Measurements from ENCODE around the gene TTC28. TPM values are rescaled to one million over a fixed set of nuclear protein-coding genes. Genes with fewer than 3 reads are reported as not detected.

Gene TTC28
- total and polyA plus RNA-seq, 2 donors = 15.9 to 81.9 TPM

GRCh38 chr22:27998511-27999410, 680.9 kb downstream of the TTC28 start:
- Histone ChIP-seq H3K4me3 (ENCODE audit: low read depth, low read length) (no peak overlapping the region), H3K27ac (ENCODE audit: low read depth) (no peak overlapping the region), H3K36me3 (ENCODE audit: insufficient read depth) (no peaks in the 10 kb centered on the region), H3K4me1 (ENCODE audit: insufficient read depth) (no peaks in the 10 kb centered on the region)
- 93% methylated on average over 40 of the region's 40 CpGs for WGBS
- DNase-seq (ENCODE audit: extremely low spot score) = no peak

- no peaks in the 10 kb centered on the region for H3K36me3 ChIP-seq (ENCODE audit: insufficient read depth)
- H3K4me1 ChIP-seq (ENCODE audit: insufficient read depth) = no peaks in the 10 kb centered on the region
- no peak overlapping the region for H3K27ac ChIP-seq (ENCODE audit: low read depth)
- H3K4me3 ChIP-seq (ENCODE audit: low read depth, low read length) = no peak overlapping the region
- 89% methylated on average over 4 of the region's 4 CpGs for WGBS
- DNase-seq (ENCODE audit: extremely low spot score) = no peak
These were observed 682.1 kb downstream of the TTC28 start for GRCh38 chr22:27997538-27997937.

GRCh38 chr22:27996981-27997380, 682.7 kb downstream of the TTC28 start:
- no peaks in the 10 kb centered on the region for H3K4me1 ChIP-seq (ENCODE audit: insufficient read depth)
- no peak overlapping the region for H3K4me3 ChIP-seq (ENCODE audit: low read depth, low read length)
- no peak for DNase-seq (ENCODE audit: extremely low spot score)
- 87% methylated on average over 7 of the region's 7 CpGs for WGBS
- no peak overlapping the region for H3K27ac ChIP-seq (ENCODE audit: low read depth)
- H3K36me3 ChIP-seq (ENCODE audit: insufficient read depth) = no peaks in the 10 kb centered on the region

- Histone ChIP-seq H3K36me3 (ENCODE audit: insufficient read depth) (no peaks in the 10 kb centered on the region), H3K27ac (ENCODE audit: low read depth) (no peak overlapping the region), H3K4me1 (ENCODE audit: insufficient read depth) (no peaks in the 10 kb centered on the region), H3K4me3 (ENCODE audit: low read depth, low read length) (no peak overlapping the region)
- WGBS = 91% methylated on average over 6 of the region's 6 CpGs
- no peak for DNase-seq (ENCODE audit: extremely low spot score)
These were observed 683.1 kb downstream of the TTC28 start for GRCh38 chr22:27996529-27996925.

- Histone ChIP-seq H3K4me3 (ENCODE audit: low read depth, low read length) (no peak overlapping the region), H3K27ac (ENCODE audit: low read depth) (no peak overlapping the region), H3K36me3 (ENCODE audit: insufficient read depth) (no peaks in the 10 kb centered on the region), H3K4me1 (ENCODE audit: insufficient read depth) (no peaks in the 10 kb centered on the region)
- WGBS = 95% methylated on average over 25 of the region's 25 CpGs
- no peak for DNase-seq (ENCODE audit: extremely low spot score)
These were observed 683.7 kb downstream of the TTC28 start for GRCh38 chr22:27995801-27996528.

GRCh38 chr22:27994481-27995331, 684.9 kb downstream of the TTC28 start:
- Histone ChIP-seq H3K4me3 (ENCODE audit: low read depth, low read length) (no peak overlapping the region), H3K36me3 (ENCODE audit: insufficient read depth) (no peaks in the 10 kb centered on the region), H3K4me1 (ENCODE audit: insufficient read depth) (no peaks in the 10 kb centered on the region), H3K27ac (ENCODE audit: low read depth) (no peak overlapping the region)
- DNase-seq (ENCODE audit: extremely low spot score) = no peak
- 91% methylated on average over 14 of the region's 14 CpGs for WGBS

GRCh38 chr22:27993774-27994350, 685.8 kb downstream of the TTC28 start:
- Histone ChIP-seq H3K4me3 (ENCODE audit: low read depth, low read length) (no peak overlapping the region), H3K27ac (ENCODE audit: low read depth) (no peak overlapping the region), H3K36me3 (ENCODE audit: insufficient read depth) (no peaks in the 10 kb centered on the region), H3K4me1 (ENCODE audit: insufficient read depth) (no peaks in the 10 kb centered on the region)
- no peak for DNase-seq (ENCODE audit: extremely low spot score)
- WGBS = 95% methylated on average over 9 of the region's 9 CpGs

- 97% methylated on average over 12 of the region's 12 CpGs for WGBS
- Histone ChIP-seq H3K4me3 (ENCODE audit: low read depth, low read length) (no peak overlapping the region), H3K4me1 (ENCODE audit: insufficient read depth) (no peaks in the 10 kb centered on the region), H3K36me3 (ENCODE audit: insufficient read depth) (no peaks in the 10 kb centered on the region), H3K27ac (ENCODE audit: low read depth) (no peak overlapping the region)
- DNase-seq (ENCODE audit: extremely low spot score) = no peak
These were observed 686.4 kb downstream of the TTC28 start for GRCh38 chr22:27993201-27993635.

GRCh38 chr22:27992294-27993165, 687.1 kb downstream of the TTC28 start:
- Histone ChIP-seq H3K27ac (ENCODE audit: low read depth) (no peak overlapping the region), H3K36me3 (ENCODE audit: insufficient read depth) (no peaks in the 10 kb centered on the region), H3K4me1 (ENCODE audit: insufficient read depth) (no peaks in the 10 kb centered on the region), H3K4me3 (ENCODE audit: low read depth, low read length) (no peak overlapping the region)
- no peak for DNase-seq (ENCODE audit: extremely low spot score)
- WGBS = 92% methylated on average over 23 of the region's 23 CpGs

- H3K27ac ChIP-seq (ENCODE audit: low read depth) = no peak overlapping the region
- no peak for DNase-seq (ENCODE audit: extremely low spot score)
- WGBS = 91% methylated on average over 7 of the region's 7 CpGs
- no peaks in the 10 kb centered on the region for H3K4me1 ChIP-seq (ENCODE audit: insufficient read depth)
- no peak overlapping the region for H3K4me3 ChIP-seq (ENCODE audit: low read depth, low read length)
- H3K36me3 ChIP-seq (ENCODE audit: insufficient read depth) = no peaks in the 10 kb centered on the region
These were observed 687.9 kb downstream of the TTC28 start for GRCh38 chr22:27991586-27992293.

GRCh38 chr22:27990879-27991278, 688.8 kb downstream of the TTC28 start:
- Histone ChIP-seq H3K36me3 (ENCODE audit: insufficient read depth) (no peaks in the 10 kb centered on the region), H3K4me1 (ENCODE audit: insufficient read depth) (no peaks in the 10 kb centered on the region), H3K4me3 (ENCODE audit: low read depth, low read length) (no peak overlapping the region), H3K27ac (ENCODE audit: low read depth) (no peak overlapping the region)
- no peak for DNase-seq (ENCODE audit: extremely low spot score)
- WGBS = 36% methylated on average over 12 of the region's 12 CpGs

GRCh38 chr22:27990451-27990840, 689.2 kb downstream of the TTC28 start:
- no peak overlapping the region for H3K27ac ChIP-seq (ENCODE audit: low read depth)
- DNase-seq (ENCODE audit: extremely low spot score) = no peak
- WGBS = 85% methylated on average over 15 of the region's 15 CpGs
- no peaks in the 10 kb centered on the region for H3K36me3 ChIP-seq (ENCODE audit: insufficient read depth)
- H3K4me1 ChIP-seq (ENCODE audit: insufficient read depth) = no peaks in the 10 kb centered on the region
- H3K4me3 ChIP-seq (ENCODE audit: low read depth, low read length) = no peak overlapping the region
